GM20000 (cell line): ENCODE data around the gene SMAD5.

Experiments
- DNase-seq: peaks from one replicate; pipeline ENCODE4 v3.0.0; 2012; ENCODE audit warnings: low spot score
- CTCF ChIP-seq: IDR thresholded peaks from 2 replicates; pipeline ENCODE4 v1.5.1; 2012; ENCODE audit warnings: mild to moderate bottlenecking, control low read depth; ENCODE audit errors: extremely low read depth, missing control alignments

Gene SMAD5

GRCh38 chr5:136221340-136221739 lies 88.7 kb downstream of the SMAD5 start:
- no peak for DNase-seq
- TF ChIP-seq CTCF, result no peak

- DNase-seq, result no peak
- TF ChIP-seq CTCF, result no peak
Measured at GRCh38 chr5:136222580-136223235, 90.1 kb downstream of the SMAD5 start.

GRCh38 chr5:136225796-136226195 lies 93.2 kb downstream of the SMAD5 start:
- no peak for TF ChIP-seq CTCF
- DNase-seq, result no peak

- DNase-seq, result no peak
- TF ChIP-seq CTCF, result no peak
Measured at GRCh38 chr5:136226401-136226800, 93.8 kb downstream of the SMAD5 start.

GRCh38 chr5:136228136-136228757 lies 95.6 kb downstream of the SMAD5 start:
- DNase-seq, result no peak
- no peak for TF ChIP-seq CTCF

- no peak for DNase-seq
- TF ChIP-seq CTCF, result no peak
Measured at GRCh38 chr5:136230176-136230575, 97.5 kb downstream of the SMAD5 start.

- no peak for DNase-seq
Measured at GRCh38 chr5:136232316-136232715, 99.7 kb downstream of the SMAD5 start.

More at GRCh38 chr5:136232316-136232715, 99.7 kb downstream of the SMAD5 start:
- TF ChIP-seq CTCF, result no peak
